ENCODE data around the gene KIF20A. TPM values are rescaled to one million over a fixed set of nuclear protein-coding genes. Genes with fewer than 3 reads are reported as not detected.

KIF20A gene
- polyA plus RNA-seq, 1 of the 3 experiments (the other 2 are of a cell fraction) = 16.0 TPM

DNA sequence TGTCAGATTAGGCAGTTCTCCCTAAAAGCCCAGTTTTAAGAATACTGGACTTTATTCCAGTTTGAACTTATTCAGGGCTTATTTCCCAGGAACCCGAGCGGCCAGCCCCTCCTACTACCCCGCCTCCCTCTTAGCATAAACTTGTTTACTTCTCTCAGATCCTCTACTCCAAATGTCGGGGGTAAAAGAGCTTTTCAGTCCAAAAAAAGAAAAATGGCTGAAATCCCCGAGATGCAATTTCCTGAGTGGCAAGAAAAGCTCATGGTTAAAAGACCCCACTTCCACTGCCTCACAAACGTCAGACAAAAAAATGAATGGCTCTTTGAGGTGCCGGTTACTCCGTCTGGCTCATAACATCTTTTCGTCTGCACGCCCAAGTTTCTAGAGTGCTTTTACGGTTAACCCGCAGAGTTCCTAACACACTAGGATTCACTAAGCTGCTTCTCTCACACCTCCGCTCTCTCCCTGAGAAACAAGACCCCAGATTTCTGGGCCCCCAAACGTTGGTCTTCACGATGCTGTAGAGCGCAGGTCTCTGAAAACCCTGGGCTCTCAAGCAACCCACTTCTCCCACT is 884 bp upstream of the KIF20A start:
- Histone ChIP-seq H4K20me1 (ENCODE audit: insufficient read depth) (peaks cover 6% of the 10 kb centered on the region; the same call in 1 of the 2 replicates), H3K27ac (ENCODE audit: low read depth in 2 of 2, low read length in 1 of 2) (peak overlapping the region; percentile 86 to 97), H3K4me3 (ENCODE audit: low read depth in 2 of 2, low read length in 1 of 2) (peak overlapping the region; percentile 81 to 90), H3K9me3 (no peaks in the 10 kb centered on the region), H3K36me3 (replicated peaks in 1 of 2; ENCODE audit: control insufficient read depth in 1 of 2, insufficient read depth in 2 of 2, low read length in 1 of 2) (peaks cover 20 to 40% of the 10 kb centered on the region in 2 experiments), H3K9ac (peak overlapping the region; percentile 94), H3F3A (replicated peaks; ENCODE audit: insufficient read depth) (peaks cover 9% of the 10 kb centered on the region), H3K4me2 (peak overlapping the region; percentile 95), H3K79me2 (ENCODE audit: insufficient read depth) (peaks cover 83% of the 10 kb centered on the region), H3K4me1 (ENCODE audit: control insufficient read depth in 1 of 2, insufficient read depth in 2 of 2, low read depth in 1 of 2, low read length in 1 of 2) (peaks cover 0 to 13% of the 10 kb centered on the region in 2 experiments; a peak in 2 of 4 replicates), H3K9me2 (no peaks in the 10 kb centered on the region), H2AFZ (ENCODE audit: low read depth) (peak overlapping the region; percentile 94), H3K27me3 (ENCODE audit: insufficient read depth) (no peaks in the 10 kb centered on the region)
- no peak for TF ChIP-seq GABPA (IDR thresholded peaks at IDR 0.05; ENCODE audit: low read depth)
- TF ChIP-seq, protein P1, sequence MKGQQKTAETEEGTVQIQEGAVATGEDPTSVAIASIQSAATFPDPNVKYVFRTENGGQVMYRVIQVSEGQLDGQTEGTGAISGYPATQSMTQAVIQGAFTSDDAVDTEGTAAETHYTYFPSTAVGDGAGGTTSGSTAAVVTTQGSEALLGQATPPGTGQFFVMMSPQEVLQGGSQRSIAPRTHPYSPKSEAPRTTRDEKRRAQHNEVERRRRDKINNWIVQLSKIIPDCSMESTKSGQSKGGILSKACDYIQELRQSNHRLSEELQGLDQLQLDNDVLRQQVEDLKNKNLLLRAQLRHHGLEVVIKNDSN (IDR thresholded peaks at IDR 0.05; ENCODE audit: borderline replicate concordance, low read depth) = no peak
- TF ChIP-seq TAF1 (IDR thresholded peaks at IDR 0.05; ENCODE audit: borderline replicate concordance, low read depth, low read length) = peak; percentile 15; the same call in 1 of the 2 replicates
- ChIA-PET CTCF (interaction anchor here (1.0 to 2.0 kb wide), 7 partner anchors 11 to 326 kb away, joined by 3 to 7 read pairs (median 4); no protein-coding TSS in a partner anchor), POLR2A (interaction anchor here (0.5 to 1.2 kb wide), 5 partner anchors 10 to 1163 kb away, joined by 3 to 4 read pairs (median 4); partner anchors contain the start of genes KDM3B and PAIP2)
- peak; percentile 55 for DNase-seq
- under 1% methylated on average over 13 of the region's 16 CpGs for WGBS (ENCODE audit: low lambda C conversion rate)

DNA sequence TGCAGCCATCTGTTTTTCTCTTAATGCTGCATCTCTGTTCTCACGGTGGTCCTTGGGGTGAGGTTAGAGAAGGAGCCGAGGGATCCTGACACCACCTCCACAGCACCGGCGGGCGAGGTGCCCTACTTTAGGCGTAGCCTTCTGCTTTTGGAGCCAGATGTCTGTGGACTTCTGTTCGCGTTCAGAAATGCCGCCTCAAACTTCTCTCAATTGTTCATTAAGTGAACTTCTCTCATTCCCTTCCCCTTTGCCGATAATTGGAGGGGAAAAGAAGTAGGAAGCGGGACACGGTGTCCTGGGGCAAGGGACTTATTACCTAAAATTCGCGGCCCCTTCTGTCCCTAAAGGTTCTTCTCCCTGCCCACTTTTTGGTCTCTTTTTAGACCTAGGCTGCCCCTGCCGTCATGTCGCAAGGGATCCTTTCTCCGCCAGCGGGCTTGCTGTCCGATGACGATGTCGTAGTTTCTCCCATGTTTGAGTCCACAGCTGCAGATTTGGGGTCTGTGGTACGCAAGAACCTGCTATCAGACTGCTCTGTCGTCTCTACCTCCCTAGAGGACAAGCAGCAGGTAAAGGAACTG is 455 bp downstream of the KIF20A start:
- H3K27me3 ChIP-seq (ENCODE audit: insufficient read depth) = no peaks in the 10 kb centered on the region
- peak overlapping the region; percentile 95 for H3K4me2 ChIP-seq
- H3F3A ChIP-seq (replicated peaks; ENCODE audit: insufficient read depth) = peaks cover 9% of the 10 kb centered on the region
- peaks cover 0 to 13% of the 10 kb centered on the region in 2 experiments; a peak in 2 of 4 replicates for H3K4me1 ChIP-seq (ENCODE audit: control insufficient read depth in 1 of 2, insufficient read depth in 2 of 2, low read depth in 1 of 2, low read length in 1 of 2)
- WGBS (ENCODE audit: low lambda C conversion rate) = 3% methylated on average over 23 of the region's 23 CpGs
- peak overlapping the region; percentile 78 for H3K9ac ChIP-seq
- peak overlapping the region; percentile 24 to 86; a peak in 2 of 4 replicates for H3K27ac ChIP-seq (ENCODE audit: low read depth in 2 of 2, low read length in 1 of 2)
- H3K4me3 ChIP-seq (ENCODE audit: low read depth in 2 of 2, low read length in 1 of 2) = peak overlapping the region; percentile 81 to 90
- no peaks in the 10 kb centered on the region for H3K9me3 ChIP-seq
- ChIA-PET CTCF (interaction anchor here (0.6 to 2.6 kb wide), 28 partner anchors 9 to 347 kb away, joined by 3 to 13 read pairs (median 4); partner anchors contain the start of genes CDC23, GFRA3, KDM3B and REEP2), POLR2A (interaction anchor here (1.2 kb wide), 1 partner anchor 62 kb away, joined by 3 read pairs; no protein-coding TSS in a partner anchor)
- peak overlapping the region; percentile 94 for H2AFZ ChIP-seq (ENCODE audit: low read depth)
- no peaks in the 10 kb centered on the region for H3K9me2 ChIP-seq
- H3K36me3 ChIP-seq (replicated peaks in 1 of 2; ENCODE audit: control insufficient read depth in 1 of 2, insufficient read depth in 2 of 2, low read length in 1 of 2) = peaks cover 32 to 34% of the 10 kb centered on the region in 2 experiments
- H4K20me1 ChIP-seq (ENCODE audit: insufficient read depth) = peaks cover 6% of the 10 kb centered on the region; the same call in 1 of the 2 replicates
- no peak for TF ChIP-seq GATA2 (CRISPR knock-in tag; IDR thresholded peaks at IDR 0.05)
- peaks cover 70% of the 10 kb centered on the region for H3K79me2 ChIP-seq (ENCODE audit: insufficient read depth)
- DNase-seq = peak; percentile 11

DNA sequence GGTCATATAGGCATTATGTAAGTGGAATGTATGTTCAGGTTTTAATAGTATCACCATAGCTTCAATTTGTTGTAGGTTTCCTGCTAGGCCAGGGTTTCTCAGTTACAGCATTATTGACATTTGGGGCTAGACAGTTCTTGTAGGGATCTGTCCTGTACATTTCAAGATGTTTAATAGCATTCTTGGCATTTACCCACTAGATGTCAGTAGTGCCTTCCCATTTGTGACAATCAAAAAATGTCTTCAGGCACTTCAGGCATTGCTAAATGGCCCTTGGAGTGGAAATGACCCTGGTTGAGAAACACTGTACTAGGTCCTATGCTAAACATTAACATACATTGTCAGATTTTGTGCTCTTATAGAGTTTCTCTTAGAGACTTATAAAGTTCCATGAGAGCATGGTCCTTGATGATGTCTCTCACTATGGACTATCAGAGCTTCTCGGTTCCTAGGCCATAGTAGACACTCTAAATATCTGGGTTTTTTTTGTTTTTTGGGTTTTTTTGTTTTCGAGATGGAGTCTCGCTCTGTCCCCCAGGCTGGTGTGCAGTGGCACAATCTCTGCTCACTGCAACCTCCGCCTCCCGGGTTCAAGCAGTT is 1.4 kb downstream of the KIF20A start:
- peaks cover 31 to 41% of the 10 kb centered on the region in 2 experiments for H3K36me3 ChIP-seq (replicated peaks in 1 of 2; ENCODE audit: control insufficient read depth in 1 of 2, insufficient read depth in 2 of 2, low read length in 1 of 2)
- no peak for TF ChIP-seq NFIC (IDR thresholded peaks at IDR 0.05; ENCODE audit: borderline replicate concordance)
- no peak for TF ChIP-seq TEAD4 (IDR thresholded peaks at IDR 0.05; ENCODE audit: borderline replicate concordance, insufficient read depth)
- TF ChIP-seq TCF12 (IDR thresholded peaks at IDR 0.05) = no peak
- TF ChIP-seq RCOR1 (IDR thresholded peaks at IDR 0.05; ENCODE audit: low read length) = no peak
- TF ChIP-seq, protein P2, sequence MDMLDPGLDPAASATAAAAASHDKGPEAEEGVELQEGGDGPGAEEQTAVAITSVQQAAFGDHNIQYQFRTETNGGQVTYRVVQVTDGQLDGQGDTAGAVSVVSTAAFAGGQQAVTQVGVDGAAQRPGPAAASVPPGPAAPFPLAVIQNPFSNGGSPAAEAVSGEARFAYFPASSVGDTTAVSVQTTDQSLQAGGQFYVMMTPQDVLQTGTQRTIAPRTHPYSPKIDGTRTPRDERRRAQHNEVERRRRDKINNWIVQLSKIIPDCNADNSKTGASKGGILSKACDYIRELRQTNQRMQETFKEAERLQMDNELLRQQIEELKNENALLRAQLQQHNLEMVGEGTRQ (IDR thresholded peaks at IDR 0.05; ENCODE audit: borderline replicate concordance, low read depth, low read length) = no peak
- TF ChIP-seq GATA2 (CRISPR knock-in tag; IDR thresholded peaks at IDR 0.05) = no peak
- no peak for TF ChIP-seq NRF1 (IDR thresholded peaks at IDR 0.05; ENCODE audit: low read depth, low read length)
- peak; percentile 85 for TF ChIP-seq RAD21 (IDR thresholded peaks at IDR 0.05; ENCODE audit: low read length)
- TF ChIP-seq MXI1 (IDR thresholded peaks at IDR 0.05; ENCODE audit: low read depth, low read length) = peak; percentile 68; the same call in 1 of the 2 replicates
- no peak for TF ChIP-seq FOXJ3 (CRISPR knock-in tag; IDR thresholded peaks at IDR 0.05)
- TF ChIP-seq YY1 (IDR thresholded peaks at IDR 0.05; ENCODE audit: low read depth) = no peak
- TF ChIP-seq SIN3A (IDR thresholded peaks at IDR 0.05; ENCODE audit: borderline replicate concordance, low read depth, low read length) = peak; percentile 48; the same call in 1 of the 2 replicates
- TF ChIP-seq, protein P3, sequence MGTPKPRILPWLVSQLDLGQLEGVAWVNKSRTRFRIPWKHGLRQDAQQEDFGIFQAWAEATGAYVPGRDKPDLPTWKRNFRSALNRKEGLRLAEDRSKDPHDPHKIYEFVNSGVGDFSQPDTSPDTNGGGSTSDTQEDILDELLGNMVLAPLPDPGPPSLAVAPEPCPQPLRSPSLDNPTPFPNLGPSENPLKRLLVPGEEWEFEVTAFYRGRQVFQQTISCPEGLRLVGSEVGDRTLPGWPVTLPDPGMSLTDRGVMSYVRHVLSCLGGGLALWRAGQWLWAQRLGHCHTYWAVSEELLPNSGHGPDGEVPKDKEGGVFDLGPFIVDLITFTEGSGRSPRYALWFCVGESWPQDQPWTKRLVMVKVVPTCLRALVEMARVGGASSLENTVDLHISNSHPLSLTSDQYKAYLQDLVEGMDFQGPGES (IDR thresholded peaks at IDR 0.05; ENCODE audit: low read depth, low read length) = no peak

More for the DNA sequence above, 1.4 kb downstream of the KIF20A start:
- ChIA-PET CTCF (interaction anchor here (0.6 to 2.6 kb wide), 31 partner anchors 9 to 346 kb away, joined by 3 to 13 read pairs (median 4); partner anchors contain the start of genes CDC23, GFRA3, KDM3B and REEP2), POLR2A (interaction anchor here (0.6 to 1.2 kb wide), 2 partner anchors 14 to 96 kb away, joined by 3 read pairs; no protein-coding TSS in a partner anchor)
- DNase-seq = peak; percentile 42
- Histone ChIP-seq H3K9me2 (no peaks in the 10 kb centered on the region), H3K9ac (peak overlapping the region; percentile 78; the same call in 1 of the 2 replicates), H4K20me1 (ENCODE audit: insufficient read depth) (peaks cover 6% of the 10 kb centered on the region; the same call in 1 of the 2 replicates), H3K79me2 (ENCODE audit: insufficient read depth) (peaks cover 61% of the 10 kb centered on the region), H3K4me2 (peak overlapping the region; percentile 95), H3F3A (replicated peaks; ENCODE audit: insufficient read depth) (peaks cover 9% of the 10 kb centered on the region), H3K27ac (ENCODE audit: low read depth in 2 of 2, low read length in 1 of 2) (no peak overlapping the region), H3K27me3 (ENCODE audit: insufficient read depth) (no peaks in the 10 kb centered on the region), H3K9me3 (no peaks in the 10 kb centered on the region), H3K4me3 (ENCODE audit: low read depth in 2 of 2, low read length in 1 of 2) (peak overlapping the region; percentile 81 to 90), H3K4me1 (ENCODE audit: control insufficient read depth in 1 of 2, insufficient read depth in 2 of 2, low read depth in 1 of 2, low read length in 1 of 2) (peaks cover 0 to 13% of the 10 kb centered on the region in 2 experiments; a peak in 2 of 4 replicates), H2AFZ (ENCODE audit: low read depth) (peak overlapping the region; percentile 94; the same call in 1 of the 2 replicates)
- 72% methylated on average over 5 of the region's 5 CpGs for WGBS (ENCODE audit: low lambda C conversion rate)

Data from SK-N-SH (cell line).